Measurements from ENCODE around the gene IGSF21.

DNA sequence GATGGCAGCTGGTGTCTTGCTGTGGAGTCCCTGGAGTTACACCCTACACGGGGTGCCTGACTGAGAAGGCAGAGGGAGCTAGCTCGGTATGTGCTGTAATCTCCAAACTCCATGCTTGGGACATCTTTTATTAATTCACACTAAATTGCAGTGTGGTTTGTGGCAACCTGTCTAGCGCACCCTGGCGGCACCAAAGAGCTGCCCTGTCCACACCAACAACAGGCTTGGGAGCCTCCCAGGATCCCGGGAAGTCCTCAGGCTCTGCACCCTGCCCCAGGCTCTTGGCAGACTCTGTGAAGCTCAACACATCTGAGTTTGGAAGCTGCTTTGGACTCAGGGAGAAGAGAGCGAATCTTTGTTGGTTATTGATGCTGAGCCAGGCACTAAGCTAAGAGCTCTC, 138.9 kb downstream of the IGSF21 start:
- no peak for TF ChIP-seq EZH2phosphoT487 (IDR thresholded peaks at IDR 0.05; ENCODE audit: low read depth, severe bottlenecking, unreplicated experiment)
- TF ChIP-seq, protein P1, sequence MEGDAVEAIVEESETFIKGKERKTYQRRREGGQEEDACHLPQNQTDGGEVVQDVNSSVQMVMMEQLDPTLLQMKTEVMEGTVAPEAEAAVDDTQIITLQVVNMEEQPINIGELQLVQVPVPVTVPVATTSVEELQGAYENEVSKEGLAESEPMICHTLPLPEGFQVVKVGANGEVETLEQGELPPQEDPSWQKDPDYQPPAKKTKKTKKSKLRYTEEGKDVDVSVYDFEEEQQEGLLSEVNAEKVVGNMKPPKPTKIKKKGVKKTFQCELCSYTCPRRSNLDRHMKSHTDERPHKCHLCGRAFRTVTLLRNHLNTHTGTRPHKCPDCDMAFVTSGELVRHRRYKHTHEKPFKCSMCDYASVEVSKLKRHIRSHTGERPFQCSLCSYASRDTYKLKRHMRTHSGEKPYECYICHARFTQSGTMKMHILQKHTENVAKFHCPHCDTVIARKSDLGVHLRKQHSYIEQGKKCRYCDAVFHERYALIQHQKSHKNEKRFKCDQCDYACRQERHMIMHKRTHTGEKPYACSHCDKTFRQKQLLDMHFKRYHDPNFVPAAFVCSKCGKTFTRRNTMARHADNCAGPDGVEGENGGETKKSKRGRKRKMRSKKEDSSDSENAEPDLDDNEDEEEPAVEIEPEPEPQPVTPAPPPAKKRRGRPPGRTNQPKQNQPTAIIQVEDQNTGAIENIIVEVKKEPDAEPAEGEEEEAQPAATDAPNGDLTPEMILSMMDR (IDR thresholded peaks at IDR 0.05; ENCODE audit: poor library complexity): no peak
